HFF-Myc (cell line): ENCODE measurements around the gene SIGLEC6.

Source experiments
- DNase-seq: peaks from one replicate; pipeline ENCODE4 v3.0.0-alpha.2; 2011; ENCODE audit warnings: low read depth; ENCODE audit errors: extremely low read depth
- H3K4me3 ChIP-seq: replicated peaks from 2 replicates; pipeline ENCODE4 v1.5.1; 2011; ENCODE audit warnings: low read depth, mild to moderate bottlenecking, control low read depth, low read length
- CTCF ChIP-seq: IDR thresholded peaks from 2 replicates; pipeline ENCODE4 v1.5.1; 2012; ENCODE audit warnings: mild to moderate bottlenecking, low read depth, low read length, control low read depth; ENCODE audit errors: missing control alignments

The SIGLEC6 gene

DNA sequence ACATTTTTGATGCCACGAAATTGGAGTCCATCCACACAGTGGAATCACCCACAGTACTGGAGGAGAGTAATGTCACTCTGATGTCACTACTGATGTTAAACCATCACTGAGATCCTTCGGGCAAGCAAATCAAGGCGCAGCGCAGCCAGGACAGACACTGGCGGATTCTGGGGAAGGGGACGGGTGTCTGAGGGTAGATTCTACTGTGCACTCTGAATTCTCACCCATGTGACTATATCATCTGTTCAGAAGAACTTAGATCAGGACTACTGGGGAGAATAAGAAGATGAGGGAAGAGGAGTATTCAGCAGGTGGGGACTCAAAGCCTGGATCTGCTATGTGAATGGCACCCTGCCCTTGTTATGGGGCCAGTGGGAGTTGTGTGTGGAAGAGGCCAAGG, 12.6 kb upstream of the SIGLEC6 start:
- TF ChIP-seq CTCF, result no peak
- DNase-seq, result no peak
- no peak overlapping the region for H3K4me3 ChIP-seq

DNA sequence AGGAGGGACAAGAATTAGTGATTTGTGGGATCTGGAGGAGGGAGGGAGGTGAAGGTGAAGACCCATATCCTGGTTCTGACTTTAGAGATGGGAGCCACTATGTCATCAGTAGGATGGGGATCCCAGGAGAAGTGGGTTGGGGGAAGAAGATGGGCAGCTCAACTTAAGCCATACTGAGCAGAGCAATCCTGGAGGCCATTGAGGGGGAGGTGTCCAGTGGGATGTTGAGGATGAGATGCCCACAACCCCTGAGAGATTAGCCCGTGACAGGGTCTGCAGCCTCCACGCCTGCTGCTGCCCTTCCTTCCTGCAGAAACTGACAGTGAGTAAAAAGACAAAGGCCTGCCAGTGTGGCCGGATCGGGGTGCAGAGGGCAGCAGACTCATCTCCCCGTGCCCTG, 11.2 kb upstream of the SIGLEC6 start:
- no peak for TF ChIP-seq CTCF
- no peak for DNase-seq
- no peak overlapping the region for H3K4me3 ChIP-seq

- DNase-seq, result no peak
- no peak overlapping the region for H3K4me3 ChIP-seq
- TF ChIP-seq CTCF, result no peak
These were observed 10.2 kb upstream of the SIGLEC6 start for GRCh38 chr19:51541458-51542357.

GRCh38 chr19:51539821-51540366, 8.4 kb upstream of the SIGLEC6 start:
- TF ChIP-seq CTCF, result no peak
- DNase-seq, result no peak
- no peak overlapping the region for H3K4me3 ChIP-seq

DNA sequence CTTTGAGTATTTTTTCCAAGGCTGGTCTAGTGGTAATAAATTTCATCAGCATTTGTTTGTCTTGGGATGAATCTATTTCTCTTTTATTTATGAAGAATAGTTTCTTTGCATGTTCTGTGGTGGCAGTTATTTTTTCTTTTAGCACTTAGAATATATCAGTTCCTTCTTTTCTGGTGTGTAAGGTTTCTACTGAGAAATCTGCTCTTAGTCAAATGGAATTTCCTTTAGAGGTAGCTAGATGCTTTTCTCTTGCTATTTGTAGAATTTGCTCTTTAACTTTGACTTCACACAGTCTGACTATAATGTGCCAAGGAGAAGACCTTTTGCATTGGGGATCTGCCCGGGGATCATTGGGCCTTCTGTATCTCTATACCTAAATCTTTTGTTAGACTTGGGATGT, 4.1 kb upstream of the SIGLEC6 start:
- DNase-seq, result no peak
- no peak overlapping the region for H3K4me3 ChIP-seq
- TF ChIP-seq CTCF, result no peak

GRCh38 chr19:51530616-51531015, 854 bp downstream of the SIGLEC6 start:
- no peak overlapping the region for H3K4me3 ChIP-seq
- DNase-seq, result no peak
- no peak for TF ChIP-seq CTCF
